ENCODE results near the gene SUPT3H. TPM values are rescaled to one million over a fixed set of nuclear protein-coding genes. Genes with fewer than 3 reads are reported as not detected.

The SUPT3H gene
- total and polyA plus RNA-seq, 2 of the 8 experiments (the other 6 are each of a cell fraction or from before 2014, with no cell fraction given): 18.8 to 23.0 TPM

DNA sequence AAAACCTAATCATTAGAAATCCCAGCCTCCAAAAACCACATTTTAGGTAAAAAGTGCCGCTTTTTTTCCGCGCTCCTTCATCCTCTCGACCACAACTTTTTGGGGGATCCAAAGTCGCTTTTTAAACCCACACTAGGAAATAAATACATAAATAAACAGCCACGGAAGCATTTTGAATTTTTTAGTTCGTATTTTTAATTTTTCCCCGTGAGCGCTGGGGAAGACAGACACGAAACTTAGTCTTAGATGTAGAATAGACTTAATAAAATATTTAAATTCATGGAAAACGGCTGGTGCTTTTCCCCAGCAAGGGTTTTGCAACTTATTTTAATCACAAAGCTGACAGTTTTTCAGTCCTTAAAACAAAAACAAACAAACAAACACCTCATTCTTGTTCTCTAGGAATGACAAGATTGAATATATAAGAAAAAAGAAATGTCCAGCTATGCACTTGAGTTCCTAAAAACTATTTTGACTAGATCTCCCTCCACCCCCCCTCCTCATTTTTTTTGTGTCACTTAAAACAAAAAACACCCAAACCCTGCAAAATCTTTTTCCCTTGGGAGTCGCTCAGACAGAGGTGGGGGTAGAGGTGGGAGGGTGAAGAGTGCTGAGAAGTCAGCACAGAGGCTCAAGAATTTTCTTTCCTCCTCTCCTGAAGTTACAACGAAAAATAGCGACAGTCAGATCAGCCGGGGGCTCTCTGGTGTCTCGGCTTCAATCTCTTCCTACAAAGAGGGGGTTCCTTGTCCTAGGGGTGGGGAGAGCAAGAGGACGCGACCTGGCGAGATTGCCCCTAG, 43.4 kb upstream of the SUPT3H start (continued):
- TF ChIP-seq, protein P1, sequence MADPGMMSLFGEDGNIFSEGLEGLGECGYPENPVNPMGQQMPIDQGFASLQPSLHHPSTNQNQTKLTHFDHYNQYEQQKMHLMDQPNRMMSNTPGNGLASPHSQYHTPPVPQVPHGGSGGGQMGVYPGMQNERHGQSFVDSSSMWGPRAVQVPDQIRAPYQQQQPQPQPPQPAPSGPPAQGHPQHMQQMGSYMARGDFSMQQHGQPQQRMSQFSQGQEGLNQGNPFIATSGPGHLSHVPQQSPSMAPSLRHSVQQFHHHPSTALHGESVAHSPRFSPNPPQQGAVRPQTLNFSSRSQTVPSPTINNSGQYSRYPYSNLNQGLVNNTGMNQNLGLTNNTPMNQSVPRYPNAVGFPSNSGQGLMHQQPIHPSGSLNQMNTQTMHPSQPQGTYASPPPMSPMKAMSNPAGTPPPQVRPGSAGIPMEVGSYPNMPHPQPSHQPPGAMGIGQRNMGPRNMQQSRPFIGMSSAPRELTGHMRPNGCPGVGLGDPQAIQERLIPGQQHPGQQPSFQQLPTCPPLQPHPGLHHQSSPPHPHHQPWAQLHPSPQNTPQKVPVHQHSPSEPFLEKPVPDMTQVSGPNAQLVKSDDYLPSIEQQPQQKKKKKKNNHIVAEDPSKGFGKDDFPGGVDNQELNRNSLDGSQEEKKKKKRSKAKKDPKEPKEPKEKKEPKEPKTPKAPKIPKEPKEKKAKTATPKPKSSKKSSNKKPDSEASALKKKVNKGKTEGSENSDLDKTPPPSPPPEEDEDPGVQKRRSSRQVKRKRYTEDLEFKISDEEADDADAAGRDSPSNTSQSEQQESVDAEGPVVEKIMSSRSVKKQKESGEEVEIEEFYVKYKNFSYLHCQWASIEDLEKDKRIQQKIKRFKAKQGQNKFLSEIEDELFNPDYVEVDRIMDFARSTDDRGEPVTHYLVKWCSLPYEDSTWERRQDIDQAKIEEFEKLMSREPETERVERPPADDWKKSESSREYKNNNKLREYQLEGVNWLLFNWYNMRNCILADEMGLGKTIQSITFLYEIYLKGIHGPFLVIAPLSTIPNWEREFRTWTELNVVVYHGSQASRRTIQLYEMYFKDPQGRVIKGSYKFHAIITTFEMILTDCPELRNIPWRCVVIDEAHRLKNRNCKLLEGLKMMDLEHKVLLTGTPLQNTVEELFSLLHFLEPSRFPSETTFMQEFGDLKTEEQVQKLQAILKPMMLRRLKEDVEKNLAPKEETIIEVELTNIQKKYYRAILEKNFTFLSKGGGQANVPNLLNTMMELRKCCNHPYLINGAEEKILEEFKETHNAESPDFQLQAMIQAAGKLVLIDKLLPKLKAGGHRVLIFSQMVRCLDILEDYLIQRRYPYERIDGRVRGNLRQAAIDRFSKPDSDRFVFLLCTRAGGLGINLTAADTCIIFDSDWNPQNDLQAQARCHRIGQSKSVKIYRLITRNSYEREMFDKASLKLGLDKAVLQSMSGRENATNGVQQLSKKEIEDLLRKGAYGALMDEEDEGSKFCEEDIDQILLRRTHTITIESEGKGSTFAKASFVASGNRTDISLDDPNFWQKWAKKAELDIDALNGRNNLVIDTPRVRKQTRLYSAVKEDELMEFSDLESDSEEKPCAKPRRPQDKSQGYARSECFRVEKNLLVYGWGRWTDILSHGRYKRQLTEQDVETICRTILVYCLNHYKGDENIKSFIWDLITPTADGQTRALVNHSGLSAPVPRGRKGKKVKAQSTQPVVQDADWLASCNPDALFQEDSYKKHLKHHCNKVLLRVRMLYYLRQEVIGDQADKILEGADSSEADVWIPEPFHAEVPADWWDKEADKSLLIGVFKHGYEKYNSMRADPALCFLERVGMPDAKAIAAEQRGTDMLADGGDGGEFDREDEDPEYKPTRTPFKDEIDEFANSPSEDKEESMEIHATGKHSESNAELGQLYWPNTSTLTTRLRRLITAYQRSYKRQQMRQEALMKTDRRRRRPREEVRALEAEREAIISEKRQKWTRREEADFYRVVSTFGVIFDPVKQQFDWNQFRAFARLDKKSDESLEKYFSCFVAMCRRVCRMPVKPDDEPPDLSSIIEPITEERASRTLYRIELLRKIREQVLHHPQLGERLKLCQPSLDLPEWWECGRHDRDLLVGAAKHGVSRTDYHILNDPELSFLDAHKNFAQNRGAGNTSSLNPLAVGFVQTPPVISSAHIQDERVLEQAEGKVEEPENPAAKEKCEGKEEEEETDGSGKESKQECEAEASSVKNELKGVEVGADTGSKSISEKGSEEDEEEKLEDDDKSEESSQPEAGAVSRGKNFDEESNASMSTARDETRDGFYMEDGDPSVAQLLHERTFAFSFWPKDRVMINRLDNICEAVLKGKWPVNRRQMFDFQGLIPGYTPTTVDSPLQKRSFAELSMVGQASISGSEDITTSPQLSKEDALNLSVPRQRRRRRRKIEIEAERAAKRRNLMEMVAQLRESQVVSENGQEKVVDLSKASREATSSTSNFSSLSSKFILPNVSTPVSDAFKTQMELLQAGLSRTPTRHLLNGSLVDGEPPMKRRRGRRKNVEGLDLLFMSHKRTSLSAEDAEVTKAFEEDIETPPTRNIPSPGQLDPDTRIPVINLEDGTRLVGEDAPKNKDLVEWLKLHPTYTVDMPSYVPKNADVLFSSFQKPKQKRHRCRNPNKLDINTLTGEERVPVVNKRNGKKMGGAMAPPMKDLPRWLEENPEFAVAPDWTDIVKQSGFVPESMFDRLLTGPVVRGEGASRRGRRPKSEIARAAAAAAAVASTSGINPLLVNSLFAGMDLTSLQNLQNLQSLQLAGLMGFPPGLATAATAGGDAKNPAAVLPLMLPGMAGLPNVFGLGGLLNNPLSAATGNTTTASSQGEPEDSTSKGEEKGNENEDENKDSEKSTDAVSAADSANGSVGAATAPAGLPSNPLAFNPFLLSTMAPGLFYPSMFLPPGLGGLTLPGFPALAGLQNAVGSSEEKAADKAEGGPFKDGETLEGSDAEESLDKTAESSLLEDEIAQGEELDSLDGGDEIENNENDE (IDR thresholded peaks at IDR 0.05; ENCODE audit: insufficient replicate concordance, low read length): no peak
- TF ChIP-seq JUN (IDR thresholded peaks at IDR 0.05; ENCODE audit: low read depth, low read length): no peak
- no peak for TF ChIP-seq CHD2 (IDR thresholded peaks at IDR 0.05; ENCODE audit: low read length)
- no peak for TF ChIP-seq SRF (IDR thresholded peaks at IDR 0.05; ENCODE audit: low read depth, low read length)
- no peak for TF ChIP-seq BRCA1 (IDR thresholded peaks at IDR 0.05; ENCODE audit: low read depth, low read length)
- TF ChIP-seq RFX5 (IDR thresholded peaks at IDR 0.05; ENCODE audit: borderline replicate concordance, low read depth, low read length): no peak
- no peak for TF ChIP-seq CREB1 (IDR thresholded peaks at IDR 0.05)
- TF ChIP-seq SIRT6 (IDR thresholded peaks at IDR 0.05; ENCODE audit: low read length): no peak
- no peak for TF ChIP-seq NRF1 (IDR thresholded peaks at IDR 0.05; ENCODE audit: low read depth, low read length)
- no peak for TF ChIP-seq YY1 (IDR thresholded peaks at IDR 0.05; ENCODE audit: low read depth, low read length)
- no peak for TF ChIP-seq TCF12 (IDR thresholded peaks at IDR 0.05; ENCODE audit: low read depth, low read length)
- TF ChIP-seq GTF2F1 (IDR thresholded peaks at IDR 0.05; ENCODE audit: borderline replicate concordance, low read depth, low read length): no peak
